A673 (cell line): ENCODE measurements around the gene AP2M1. TPM values are rescaled to one million over a fixed set of nuclear protein-coding genes. Genes with fewer than 3 reads are reported as not detected.

Experiments used
- BruUV-seq: library from RNA; stranded (reverse); fragments of 400-500 nt; replicated peaks from 2 replicates; lab custom pipeline; 2021; lab: Mats Ljungman, UMichigan
- CTCF ChIA-PET: fragments of 300-600 bp; sonication (Branson Sonifier 250); formaldehyde crosslinking; loops from one replicate; lab custom pipeline; 2022; ENCODE audit warnings: antibody characterized with exemption; lab: Charles Lee
- POLR2A ChIA-PET: fragments of 300-600 bp; sonication (Branson Sonifier 250); formaldehyde crosslinking; loops from one replicate; lab custom pipeline; 2022; ENCODE audit warnings: antibody characterized with exemption; ENCODE audit not compliant: low non-redundant PET; lab: Charles Lee
- DNase-seq: peaks from one replicate; pipeline ENCODE4 v3.0.0-alpha.2; 2015; ENCODE audit warnings: low spot score
- H3K27ac ChIP-seq: fragments of 200-600 bp; sonication (generic); 2 replicates; pipeline ENCODE4 v1.5.1; 2016; ENCODE audit warnings: mixed run types, low read depth, mild to moderate bottlenecking, mixed read lengths, antibody characterized with exemption, low read length; ENCODE audit not compliant: poor library complexity, severe bottlenecking
- H3K27me3 ChIP-seq: fragments of 200-600 bp; sonication (generic); replicated peaks from 2 replicates; pipeline ENCODE4 v1.6.1; 2017; ENCODE audit warnings: mixed run types, low read depth, mild to moderate bottlenecking, mixed read lengths, antibody characterized with exemption, low read length; ENCODE audit not compliant: insufficient read depth, poor library complexity
- H3K36me3 ChIP-seq: fragments of 200-600 bp; sonication (generic); 2 replicates; pipeline ENCODE4 v1.6.1; 2016; ENCODE audit warnings: mixed run types, mild to moderate bottlenecking, mixed read lengths, antibody characterized with exemption, low read length; ENCODE audit not compliant: insufficient read depth, poor library complexity, severe bottlenecking
- H3K4me1 ChIP-seq: fragments of 200-600 bp; sonication (generic); 2 replicates; pipeline ENCODE4 v1.6.1; 2017; ENCODE audit warnings: mixed run types, mild to moderate bottlenecking, mixed read lengths, antibody characterized with exemption, low read length; ENCODE audit not compliant: insufficient read depth, poor library complexity, severe bottlenecking
- H3K4me3 ChIP-seq: fragments of 200-600 bp; sonication (generic); 2 replicates; pipeline ENCODE4 v1.5.1; 2016; ENCODE audit warnings: low read depth, mixed run types, mild to moderate bottlenecking, mixed read lengths, low read length; ENCODE audit not compliant: poor library complexity, severe bottlenecking
- H3K9me3 ChIP-seq: fragments of 200-600 bp; sonication (generic); 2 replicates; pipeline ENCODE4 v1.6.1; 2016; ENCODE audit warnings: mixed run types, low read depth, mild to moderate bottlenecking, mixed read lengths, antibody characterized with exemption, low read length; ENCODE audit not compliant: poor library complexity, severe bottlenecking
- EZH2 ChIP-seq: fragments of 200-600 bp; sonication (generic); IDR thresholded peaks from 2 replicates; pipeline ENCODE4 v1.6.1; 2017; ENCODE audit warnings: borderline replicate concordance, low read depth, mild to moderate bottlenecking, mixed read lengths, antibody characterized with exemption, low read length; ENCODE audit not compliant: poor library complexity, severe bottlenecking
- intact Hi-C: fragments of 100-400 bp; cut with micrococcal nuclease; formaldehyde crosslinking; loops from one replicate; pipeline ENCODE4 v1.10.0; 2022; ENCODE audit not compliant: unreplicated experiment
- total RNA-seq: library from RNA; stranded (reverse); gene quantifications from 2 replicates; pipeline ENCODE4 v1.2.3, GENCODE V29; 2021
- TF ChIP-seq, protein P1 (sequence below): fragments of 300-800, 200-600 bp; sonication (generic); conservative IDR thresholded peaks from 2 replicates; pipeline ENCODE4 v1.5.1; 2017; ENCODE audit warnings: low read depth, mild to moderate bottlenecking, antibody characterized with exemption, low read length, moderate library complexity, mixed read lengths

Gene AP2M1
- total RNA-seq, 1 experiment from 2014 or later = 419 TPM

DNA sequence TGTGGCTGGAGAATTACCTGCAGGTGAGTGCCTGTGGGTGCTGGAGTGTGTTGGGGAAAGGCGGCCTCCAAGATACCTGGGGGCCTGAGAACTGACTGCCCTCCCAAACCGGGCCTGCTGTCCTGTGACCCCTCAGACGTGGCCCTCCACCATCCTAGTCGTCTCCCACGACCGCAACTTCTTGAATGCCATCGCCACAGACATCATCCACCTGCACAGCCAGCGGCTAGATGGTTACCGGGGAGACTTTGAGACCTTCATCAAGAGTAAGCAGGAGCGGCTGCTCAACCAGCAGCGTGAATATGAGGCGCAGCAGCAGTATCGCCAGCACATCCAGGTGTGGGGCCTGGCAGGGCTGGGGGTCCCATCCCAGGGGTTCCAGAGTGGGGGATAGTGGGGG is 14.8 kb downstream of the AP2M1 start:
- H3K27me3 ChIP-seq = no peaks in the 10 kb centered on the region
- H3K4me3 ChIP-seq = no peak overlapping the region
- DNase-seq = no peak
- H3K9me3 ChIP-seq = no peaks in the 10 kb centered on the region
- H3K27ac ChIP-seq = no peak overlapping the region
- ChIA-PET POLR2A (no interaction called here), CTCF (no interaction called here)
- intact Hi-C loops = no loop called here
- BruUV-seq = no TSS peak
- H3K36me3 ChIP-seq = peaks cover 71% of the 10 kb centered on the region
- H3K4me1 ChIP-seq = peaks cover 9% of the 10 kb centered on the region
- TF ChIP-seq, protein P1, sequence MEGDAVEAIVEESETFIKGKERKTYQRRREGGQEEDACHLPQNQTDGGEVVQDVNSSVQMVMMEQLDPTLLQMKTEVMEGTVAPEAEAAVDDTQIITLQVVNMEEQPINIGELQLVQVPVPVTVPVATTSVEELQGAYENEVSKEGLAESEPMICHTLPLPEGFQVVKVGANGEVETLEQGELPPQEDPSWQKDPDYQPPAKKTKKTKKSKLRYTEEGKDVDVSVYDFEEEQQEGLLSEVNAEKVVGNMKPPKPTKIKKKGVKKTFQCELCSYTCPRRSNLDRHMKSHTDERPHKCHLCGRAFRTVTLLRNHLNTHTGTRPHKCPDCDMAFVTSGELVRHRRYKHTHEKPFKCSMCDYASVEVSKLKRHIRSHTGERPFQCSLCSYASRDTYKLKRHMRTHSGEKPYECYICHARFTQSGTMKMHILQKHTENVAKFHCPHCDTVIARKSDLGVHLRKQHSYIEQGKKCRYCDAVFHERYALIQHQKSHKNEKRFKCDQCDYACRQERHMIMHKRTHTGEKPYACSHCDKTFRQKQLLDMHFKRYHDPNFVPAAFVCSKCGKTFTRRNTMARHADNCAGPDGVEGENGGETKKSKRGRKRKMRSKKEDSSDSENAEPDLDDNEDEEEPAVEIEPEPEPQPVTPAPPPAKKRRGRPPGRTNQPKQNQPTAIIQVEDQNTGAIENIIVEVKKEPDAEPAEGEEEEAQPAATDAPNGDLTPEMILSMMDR = no peak
- no peak for TF ChIP-seq EZH2

DNA sequence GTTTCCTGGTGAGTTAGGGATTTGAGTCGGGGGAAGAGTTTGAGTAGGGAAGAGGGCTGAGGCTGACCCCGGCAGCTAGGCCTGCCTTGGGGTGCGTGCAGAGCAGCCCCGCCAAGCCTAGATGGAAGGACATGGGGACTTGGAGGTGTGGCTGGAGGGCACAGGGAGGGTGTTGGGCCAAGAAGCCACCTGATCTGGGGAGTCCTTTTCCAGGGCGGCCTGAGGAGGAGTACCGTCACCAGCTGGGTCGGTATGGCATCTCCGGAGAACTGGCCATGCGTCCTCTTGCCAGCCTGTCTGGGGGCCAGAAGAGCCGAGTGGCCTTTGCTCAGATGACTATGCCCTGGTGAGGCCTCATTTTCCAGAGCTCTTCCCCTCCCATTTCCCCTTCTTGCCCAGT is 18.2 kb downstream of the AP2M1 start:
- no peak for DNase-seq
- Histone ChIP-seq H3K4me1 (no peaks in the 10 kb centered on the region), H3K27ac (no peak overlapping the region), H3K36me3 (peaks cover 68% of the 10 kb centered on the region), H3K4me3 (no peak overlapping the region), H3K9me3 (no peaks in the 10 kb centered on the region), H3K27me3 (no peaks in the 10 kb centered on the region)
- no TSS peak for BruUV-seq
- TF ChIP-seq EZH2 = no peak
- TF ChIP-seq, protein P1 = no peak
- CTCF ChIA-PET = no interaction called here
- POLR2A ChIA-PET = no interaction called here
- intact Hi-C loops = no loop called here

DNA sequence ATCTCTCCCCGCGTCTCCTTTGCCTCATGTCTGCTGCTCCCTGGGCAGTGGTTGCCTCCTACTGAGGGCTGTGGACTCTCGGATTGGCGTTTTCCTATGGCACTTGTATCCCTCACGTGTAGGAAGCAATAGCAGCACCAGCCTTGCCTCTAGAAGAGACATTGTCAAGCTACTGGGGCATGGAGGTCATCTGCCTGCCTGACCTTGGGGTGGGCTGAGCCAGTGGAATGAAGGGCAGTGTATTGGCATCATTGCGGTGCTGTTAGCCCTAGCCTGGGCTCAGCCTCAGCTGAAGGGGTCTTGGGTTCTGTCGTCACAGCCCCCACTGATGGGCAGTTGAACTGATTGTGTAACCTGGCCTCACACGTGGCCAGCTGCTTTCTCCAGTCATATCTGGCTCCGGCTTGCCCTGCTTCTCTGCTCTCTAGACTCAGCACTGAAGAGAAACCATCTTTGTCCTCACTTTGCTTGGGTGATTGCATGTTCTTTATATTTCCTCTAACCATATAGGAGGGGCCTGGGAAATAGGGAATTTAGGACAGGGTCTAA is 19.4 kb downstream of the AP2M1 start:
- peaks cover 56% of the 10 kb centered on the region for H3K36me3 ChIP-seq
- no TSS peak for BruUV-seq
- CTCF ChIA-PET = no interaction called here

More for the DNA sequence above, 19.4 kb downstream of the AP2M1 start:
- Histone ChIP-seq H3K4me3 (no peak overlapping the region), H3K27me3 (no peaks in the 10 kb centered on the region), H3K4me1 (no peaks in the 10 kb centered on the region), H3K9me3 (no peaks in the 10 kb centered on the region), H3K27ac (no peak overlapping the region)
- no peak for DNase-seq
- intact Hi-C loops = no loop called here
- TF ChIP-seq, protein P1 = no peak
- TF ChIP-seq EZH2 = no peak
- POLR2A ChIA-PET = no interaction called here
